Ecto neural progenitor cell (in vitro differentiated cells): ENCODE results near the gene ACSF3.
"Not testable (repeated sequence)": the region's sequence is repeated elsewhere in the genome, so short reads cannot be mapped to it uniquely, and the experiment has no call there.

Experiments
- DNase-seq: peaks from one replicate; pipeline ENCODE4 v3.0.0-alpha.2; 2018; ENCODE audit warnings: low spot score

The ACSF3 gene

GRCh38 chr16:89175280-89176146, 81.9 kb downstream of the ACSF3 start:
- no peak for DNase-seq

- DNase-seq: no peak
Observed at GRCh38 chr16:89176147-89176690, 82.6 kb downstream of the ACSF3 start.

GRCh38 chr16:89176717-89177116, 83.1 kb downstream of the ACSF3 start:
- no peak for DNase-seq

DNA sequence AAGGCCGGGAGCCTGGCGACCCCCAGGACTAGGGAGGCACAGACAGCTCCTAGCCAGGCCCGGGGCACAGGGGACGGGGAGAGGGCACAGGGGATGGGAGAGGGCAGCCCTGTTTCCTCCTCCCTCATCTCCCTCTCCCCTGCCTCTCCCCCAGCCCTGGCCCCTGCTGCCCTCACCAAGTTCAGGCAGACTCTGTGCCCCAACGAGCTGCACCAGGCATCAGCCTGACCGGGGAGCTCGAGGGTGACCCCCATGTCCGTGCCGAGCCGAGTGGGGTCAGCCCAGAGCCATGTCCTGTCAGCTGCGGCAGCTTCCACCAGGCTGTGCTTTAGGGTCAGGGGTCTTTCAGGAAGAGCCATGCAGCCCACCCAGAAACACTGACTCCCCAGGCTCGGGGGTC, 83.8 kb downstream of the ACSF3 start:
- no peak for DNase-seq

- DNase-seq: no peak
Observed at GRCh38 chr16:89178453-89179147, 84.9 kb downstream of the ACSF3 start.

GRCh38 chr16:89179148-89179484, 85.5 kb downstream of the ACSF3 start:
- DNase-seq: no peak

GRCh38 chr16:89179656-89180315, 86.1 kb downstream of the ACSF3 start:
- DNase-seq: no peak

DNA sequence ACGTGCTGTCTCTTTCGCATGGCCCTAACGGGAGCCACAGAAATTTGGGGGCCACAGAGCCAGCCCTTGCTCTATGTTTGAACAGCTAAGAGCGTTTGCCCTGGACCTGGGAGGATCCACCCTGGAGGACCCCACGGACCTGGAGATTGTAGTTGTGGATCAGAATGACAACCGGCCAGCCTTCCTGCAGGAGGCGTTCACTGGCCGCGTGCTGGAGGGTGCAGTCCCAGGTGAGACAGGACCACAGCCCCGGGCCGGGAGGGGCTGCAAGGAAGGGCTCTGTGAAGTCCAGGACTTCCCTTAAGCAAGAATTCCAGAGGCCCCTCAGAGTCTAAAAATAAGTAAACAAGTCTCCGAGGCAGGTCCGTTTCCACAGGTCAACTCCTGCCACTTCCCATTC, 89.8 kb downstream of the ACSF3 start:
- DNase-seq: no peak

DNA sequence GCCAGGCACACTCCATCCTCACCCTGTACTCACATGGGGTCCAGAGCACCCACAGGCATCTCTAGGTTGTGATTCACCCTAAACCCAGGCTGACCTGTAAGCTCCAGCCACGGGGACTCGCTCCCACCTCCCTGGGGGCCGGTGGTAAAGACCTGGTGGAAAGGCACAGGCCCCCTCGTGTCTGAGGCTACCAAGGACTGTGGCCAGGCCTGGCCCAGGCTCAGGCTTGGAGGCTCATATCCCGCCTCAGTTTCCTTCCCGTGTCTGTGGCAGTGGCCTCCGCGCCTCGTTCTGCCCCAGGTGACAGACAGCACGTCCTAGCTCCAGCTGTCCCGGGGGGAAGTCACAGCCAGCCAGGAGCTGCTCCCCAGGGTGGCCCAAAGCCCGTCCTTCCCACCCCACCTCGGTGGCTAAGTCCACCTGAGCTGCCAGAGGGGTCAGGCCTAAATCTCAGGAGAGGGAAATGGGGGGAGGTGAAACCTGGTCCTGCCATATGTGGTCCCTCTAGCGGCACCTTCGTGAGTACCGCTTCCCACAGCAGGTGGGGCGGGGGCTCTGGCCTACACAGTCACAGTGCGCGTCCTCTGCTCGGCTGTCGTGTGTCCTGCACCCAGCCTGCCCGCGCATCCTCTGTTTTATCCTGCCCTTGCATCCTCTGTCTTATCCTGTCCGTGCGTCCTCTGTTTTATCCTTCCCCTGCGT, 90.5 kb downstream of the ACSF3 start:
- DNase-seq: no peak

- no peak for DNase-seq
Observed at GRCh38 chr16:89184677-89184932, 91.0 kb downstream of the ACSF3 start.

DNA sequence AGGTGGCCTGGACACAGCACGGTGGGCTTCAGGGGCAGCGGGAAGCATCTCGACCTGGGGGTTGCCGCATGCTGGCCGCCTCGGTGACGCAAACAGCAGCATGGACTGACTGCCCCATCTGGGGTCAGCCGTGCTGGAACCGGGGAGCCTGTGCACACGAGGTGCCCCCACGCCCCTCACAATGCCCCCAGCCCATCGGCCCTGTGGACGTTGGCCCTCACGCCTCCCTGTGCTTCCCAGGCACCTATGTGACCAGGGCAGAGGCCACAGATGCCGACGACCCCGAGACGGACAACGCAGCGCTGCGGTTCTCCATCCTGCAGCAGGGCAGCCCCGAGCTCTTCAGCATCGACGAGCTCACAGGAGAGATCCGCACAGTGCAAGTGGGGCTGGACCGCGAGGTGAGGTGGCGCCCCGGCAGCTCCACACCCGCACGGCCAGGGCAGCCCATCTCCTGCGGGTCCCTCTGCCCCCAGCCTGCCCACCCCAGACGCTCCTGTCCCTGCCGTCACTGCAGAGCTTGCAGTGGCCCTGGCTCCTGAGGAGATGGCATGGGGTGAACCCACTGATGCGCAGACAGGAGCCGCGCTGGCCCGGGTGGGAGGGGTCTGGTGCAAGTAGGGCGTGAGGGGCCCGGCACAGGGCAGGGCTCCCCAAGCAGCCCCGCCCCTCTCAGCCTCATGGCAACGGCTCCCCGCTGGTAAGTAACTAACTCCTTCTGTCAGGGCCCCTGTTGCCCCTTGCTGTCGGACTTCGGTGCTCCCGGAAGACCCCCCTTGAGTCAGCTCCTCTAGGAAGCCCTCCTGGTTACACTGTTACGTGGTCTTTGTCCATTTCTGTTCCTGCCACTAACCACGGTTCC, 91.5 kb downstream of the ACSF3 start:
- no peak for DNase-seq

GRCh38 chr16:89185887-89186592, 92.4 kb downstream of the ACSF3 start:
- DNase-seq: not testable (repeated sequence)

DNA sequence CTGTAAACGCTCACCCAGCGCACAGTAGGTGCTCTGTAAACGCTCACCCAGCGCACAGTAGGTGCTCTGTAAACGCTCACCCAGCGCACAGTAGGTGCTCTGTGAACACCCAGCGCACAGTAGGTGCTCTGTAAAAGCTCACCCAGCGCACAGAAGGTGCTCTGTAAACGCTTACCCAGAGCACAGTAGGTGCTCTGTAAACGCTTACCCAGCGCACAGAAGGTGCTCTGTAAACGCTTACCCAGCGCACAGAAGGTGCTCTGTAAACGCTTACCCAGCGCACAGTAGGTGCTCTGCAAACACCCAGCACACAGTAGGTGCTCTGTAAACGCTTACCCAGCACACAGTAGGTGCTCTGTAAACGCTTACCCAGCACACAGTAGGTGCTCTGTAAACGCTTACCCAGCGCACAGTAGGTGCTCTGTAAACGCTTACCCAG, 93.0 kb downstream of the ACSF3 start:
- not testable (repeated sequence) for DNase-seq

GRCh38 chr16:89187032-89187769, 93.5 kb downstream of the ACSF3 start:
- peak; percentile 53 for DNase-seq

DNA sequence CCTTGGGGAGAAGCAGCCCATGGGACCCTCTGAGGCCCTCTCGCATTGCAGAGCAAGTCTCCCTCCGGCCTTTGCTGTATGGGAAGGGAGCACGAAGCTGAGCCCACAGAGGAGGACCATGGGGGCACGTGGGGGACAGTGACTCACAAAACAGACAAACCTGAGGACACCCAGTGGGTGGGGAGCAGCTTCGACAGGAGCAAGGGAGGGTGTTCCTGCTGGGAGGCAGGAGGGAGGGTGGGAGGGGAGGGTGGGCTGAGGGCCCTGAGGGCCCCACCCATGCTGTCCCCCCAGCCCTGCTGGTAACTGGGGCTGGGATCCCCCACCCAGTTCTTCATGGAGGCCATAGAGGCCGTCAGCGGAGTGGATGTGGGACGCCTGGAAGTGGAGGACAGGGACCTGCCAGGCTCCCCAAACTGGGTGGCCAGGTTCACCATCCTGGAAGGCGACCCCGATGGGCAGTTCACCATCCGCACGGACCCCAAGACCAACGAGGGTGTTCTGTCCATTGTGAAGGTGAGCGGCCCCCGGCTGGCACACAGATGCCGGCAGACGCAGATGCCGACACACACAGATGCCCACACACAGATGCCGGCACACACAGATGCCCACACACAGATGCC, 94.2 kb downstream of the ACSF3 start:
- DNase-seq: peak; percentile 46

DNA sequence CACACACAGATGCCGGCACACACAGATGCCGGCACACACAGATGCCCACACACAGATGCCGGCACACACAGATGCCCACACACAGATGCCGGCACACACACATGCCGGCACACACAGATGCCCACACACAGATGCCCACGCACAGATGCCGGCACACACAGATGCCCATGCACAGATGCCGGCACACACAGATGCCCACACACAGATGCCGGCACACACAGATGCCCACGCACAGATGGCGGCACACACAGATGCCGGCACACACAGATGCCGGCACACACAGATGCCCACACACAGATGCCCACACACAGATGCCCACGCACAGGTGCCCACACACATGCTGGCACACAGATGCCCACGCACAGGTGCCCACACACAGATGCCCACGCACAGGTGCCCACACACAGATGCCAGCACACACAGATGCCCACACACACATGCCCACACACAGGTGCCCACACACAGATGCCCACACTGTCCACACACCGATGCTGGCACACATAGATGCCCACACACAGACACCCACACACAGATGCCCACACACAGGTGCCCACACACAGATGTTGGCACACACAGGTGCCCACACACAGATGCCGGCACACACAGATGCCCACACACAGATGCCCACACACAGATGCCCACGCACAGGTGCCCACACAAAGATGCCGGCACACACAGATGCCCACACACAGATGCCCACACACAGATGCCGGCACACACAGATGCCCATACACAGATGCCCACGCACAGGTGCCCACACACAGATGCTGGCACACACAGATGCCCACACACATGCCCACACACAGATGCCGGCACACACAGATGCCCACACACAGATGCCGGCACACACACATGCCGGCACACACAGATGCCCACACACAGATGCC, 95.1 kb downstream of the ACSF3 start:
- not testable (repeated sequence) for DNase-seq

DNA sequence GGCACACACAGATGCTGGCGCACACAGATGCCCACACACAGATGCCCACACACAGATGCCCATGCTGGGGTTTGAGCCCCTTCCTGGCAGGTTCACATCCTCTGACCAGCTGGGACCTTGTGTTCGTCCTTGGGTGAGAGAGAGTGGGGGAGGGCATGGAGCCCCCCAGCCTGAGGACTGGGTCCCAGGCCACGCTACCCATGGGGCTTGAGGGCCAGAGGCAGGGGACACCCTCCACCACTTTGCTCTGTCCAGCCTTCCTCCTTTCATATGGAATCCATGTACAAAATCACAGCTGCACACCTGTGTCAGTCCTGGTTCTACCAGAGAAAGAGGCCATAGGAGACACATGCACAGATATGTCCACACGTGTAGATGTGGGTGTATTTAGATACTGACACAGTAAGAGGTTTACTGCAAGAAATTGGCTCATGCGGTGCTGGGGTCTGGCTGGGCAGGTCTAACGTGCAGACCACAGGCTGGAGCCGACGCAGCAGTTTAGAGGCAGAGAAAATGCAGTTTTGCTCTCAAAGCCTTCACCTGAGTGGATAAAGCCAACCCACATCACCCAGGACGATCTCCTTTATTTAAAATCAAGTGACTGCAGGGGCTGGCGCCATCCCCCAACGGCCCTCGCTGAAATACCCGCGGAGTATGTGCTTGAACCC, 95.8 kb downstream of the ACSF3 start:
- peak; percentile 41 for DNase-seq
